ENCODE data around the gene BRI3BP. TPM values are rescaled to one million over a fixed set of nuclear protein-coding genes. Genes with fewer than 3 reads are reported as not detected.
"Not testable (repeated sequence)": the region's sequence is repeated elsewhere in the genome, so short reads cannot be mapped to it uniquely, and the experiment has no call there.

Gene BRI3BP
- total RNA-seq, 3 donors from 2014 or later = 4.3 to 6.7 (median 5.0) TPM

DNA sequence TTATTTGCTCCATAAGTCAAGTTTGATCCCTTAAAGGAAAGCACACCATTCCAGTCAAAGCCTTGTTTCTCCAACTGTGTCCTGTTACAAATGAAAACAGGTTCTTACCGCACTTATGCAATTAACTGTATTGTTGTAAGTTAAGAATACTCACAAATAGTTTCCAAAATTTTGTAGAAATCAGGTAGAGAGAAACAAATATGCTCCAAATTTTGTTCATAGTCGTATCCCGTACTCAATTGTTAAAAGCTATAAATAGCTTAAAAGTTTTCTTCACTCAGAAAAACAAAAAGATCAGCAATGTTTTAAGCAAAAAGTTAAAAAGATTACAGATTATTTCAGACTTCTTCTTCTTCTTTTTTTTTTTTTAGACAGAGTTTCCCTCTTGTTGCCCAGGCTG, 67.8 kb downstream of the BRI3BP start:
- H3K27me3 ChIP-seq = no peaks in the 10 kb centered on the region
- no peaks in the 10 kb centered on the region for H3K36me3 ChIP-seq
- H3K4me3 ChIP-seq = no peak overlapping the region
- H3K4me1 ChIP-seq = peaks cover 0 to 6% of the 10 kb centered on the region in 2 donors
- TF ChIP-seq POLR2AphosphoS5 (IDR thresholded peaks at IDR 0.05) = no peak
- TF ChIP-seq POLR2A (IDR thresholded peaks at IDR 0.05) = no peak
- TF ChIP-seq, protein P1, sequence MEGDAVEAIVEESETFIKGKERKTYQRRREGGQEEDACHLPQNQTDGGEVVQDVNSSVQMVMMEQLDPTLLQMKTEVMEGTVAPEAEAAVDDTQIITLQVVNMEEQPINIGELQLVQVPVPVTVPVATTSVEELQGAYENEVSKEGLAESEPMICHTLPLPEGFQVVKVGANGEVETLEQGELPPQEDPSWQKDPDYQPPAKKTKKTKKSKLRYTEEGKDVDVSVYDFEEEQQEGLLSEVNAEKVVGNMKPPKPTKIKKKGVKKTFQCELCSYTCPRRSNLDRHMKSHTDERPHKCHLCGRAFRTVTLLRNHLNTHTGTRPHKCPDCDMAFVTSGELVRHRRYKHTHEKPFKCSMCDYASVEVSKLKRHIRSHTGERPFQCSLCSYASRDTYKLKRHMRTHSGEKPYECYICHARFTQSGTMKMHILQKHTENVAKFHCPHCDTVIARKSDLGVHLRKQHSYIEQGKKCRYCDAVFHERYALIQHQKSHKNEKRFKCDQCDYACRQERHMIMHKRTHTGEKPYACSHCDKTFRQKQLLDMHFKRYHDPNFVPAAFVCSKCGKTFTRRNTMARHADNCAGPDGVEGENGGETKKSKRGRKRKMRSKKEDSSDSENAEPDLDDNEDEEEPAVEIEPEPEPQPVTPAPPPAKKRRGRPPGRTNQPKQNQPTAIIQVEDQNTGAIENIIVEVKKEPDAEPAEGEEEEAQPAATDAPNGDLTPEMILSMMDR (IDR thresholded peaks at IDR 0.05) = no peak
- intact Hi-C loops (cut with DNase I; ENCODE audit: low total_unique reads) = no loop called here
- H3K9me3 ChIP-seq = no peaks in the 10 kb centered on the region
- H3K27ac ChIP-seq = no peak overlapping the region
- no peak for DNase-seq (ENCODE audit: low spot score in 2 of 2)

DNA sequence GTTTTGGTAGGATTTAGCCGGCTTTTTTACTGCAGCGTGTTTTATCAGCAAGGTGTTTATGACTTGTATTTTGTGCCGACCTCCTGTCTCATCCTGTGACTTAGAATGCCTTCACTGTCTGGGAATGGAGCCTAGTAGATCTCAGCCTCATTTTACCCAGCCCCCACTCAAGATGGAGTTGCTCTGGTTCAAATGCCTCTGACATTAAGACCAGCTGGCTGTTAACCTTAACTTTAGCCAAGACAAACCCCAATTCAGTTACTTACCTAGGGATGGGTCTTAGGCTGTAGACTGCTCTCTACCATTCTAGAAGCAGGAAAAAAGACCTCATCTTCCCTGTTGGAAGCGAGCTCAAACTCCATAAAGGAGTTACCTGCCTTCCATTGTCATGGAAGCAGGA, 70.1 kb downstream of the BRI3BP start:
- H3K4me3 ChIP-seq; H3K27me3 ChIP-seq; H3K9me3 ChIP-seq; H3K36me3 ChIP-seq; intact Hi-C loops (cut with DNase I; ENCODE audit: low total_unique reads); DNase-seq (ENCODE audit: low spot score in 2 of 2); H3K4me1 ChIP-seq; H3K27ac ChIP-seq: not testable (repeated sequence)

DNA sequence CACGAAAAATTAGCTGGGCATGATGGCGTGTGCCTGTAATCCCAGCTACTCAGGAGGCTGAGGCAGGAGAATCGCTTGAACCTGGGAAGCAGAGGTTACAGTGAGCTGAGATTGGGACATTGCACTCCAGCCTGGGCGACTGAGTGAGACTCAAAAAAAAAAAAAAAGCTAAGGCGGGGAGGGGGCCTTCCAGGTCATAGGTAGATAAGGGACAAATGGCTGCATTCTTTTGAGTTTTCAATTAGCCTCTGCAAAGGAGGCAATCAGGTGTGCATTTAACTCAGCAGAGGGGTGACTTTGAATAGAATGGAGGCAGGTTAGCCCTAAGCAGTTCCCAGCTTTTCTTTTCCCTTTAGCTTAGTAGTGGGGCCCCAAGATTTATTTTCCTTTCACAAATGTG, 71.0 kb downstream of the BRI3BP start:
- Histone ChIP-seq H3K9me3 (no peaks in the 10 kb centered on the region), H3K4me1 (peaks cover 0 to 6% of the 10 kb centered on the region in 2 donors), H3K36me3 (no peaks in the 10 kb centered on the region), H3K27ac (no peak overlapping the region), H3K27me3 (no peaks in the 10 kb centered on the region), H3K4me3 (peak overlapping the region in 2 of 3 donors; percentile 86 to 90)
- no peak for DNase-seq (ENCODE audit: low spot score in 2 of 2)
- intact Hi-C loops (cut with DNase I; ENCODE audit: low total_unique reads) = no loop called here
- TF ChIP-seq POLR2AphosphoS5 (IDR thresholded peaks at IDR 0.05) (no peak), POLR2A (IDR thresholded peaks at IDR 0.05) (no peak)
- TF ChIP-seq, protein P1 (IDR thresholded peaks at IDR 0.05) = no peak

DNA sequence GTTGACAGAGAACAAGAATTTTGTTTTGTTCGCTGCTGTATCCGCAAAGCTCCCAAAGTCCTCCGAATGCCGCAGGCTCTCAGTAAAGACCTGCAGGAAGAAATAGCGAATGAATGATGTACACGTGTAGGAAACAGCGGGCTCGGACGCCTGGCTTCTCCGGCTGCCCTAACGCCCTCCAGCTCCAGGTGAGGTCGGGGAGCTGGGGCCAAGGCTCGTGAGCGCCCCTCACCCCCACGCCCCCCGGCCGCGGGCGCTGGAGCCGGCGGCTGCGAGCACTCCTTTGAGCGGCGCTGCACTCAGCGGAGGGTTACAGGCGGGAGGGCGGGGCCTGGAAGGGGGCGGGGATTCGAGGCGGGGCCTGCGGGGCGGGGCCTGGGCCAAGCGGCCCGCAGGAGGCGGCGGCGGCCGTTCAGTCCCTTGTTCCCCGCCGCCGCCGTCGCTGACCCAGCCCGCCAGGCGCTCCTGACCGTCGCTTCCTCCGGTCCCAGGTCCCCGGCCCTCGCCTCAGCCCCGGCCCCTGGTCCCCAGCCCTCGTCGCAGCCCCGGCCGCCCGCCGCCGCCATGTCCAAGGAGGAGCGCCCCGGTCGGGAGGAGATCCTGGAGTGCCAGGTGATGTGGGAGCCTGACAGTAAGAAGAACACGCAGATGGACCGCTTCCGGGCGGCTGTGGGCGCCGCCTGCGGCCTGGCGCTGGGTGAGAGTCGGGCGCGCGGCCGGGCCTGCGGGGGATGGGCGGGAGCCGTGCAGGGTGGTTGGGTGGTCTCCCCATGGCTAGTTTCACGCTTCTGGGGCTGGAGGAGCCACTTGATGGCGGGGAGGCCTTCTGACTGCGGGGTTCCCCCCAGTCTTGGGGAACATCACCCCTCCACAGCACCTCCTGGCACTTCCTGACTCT, 71.8 kb downstream of the BRI3BP start, which contains the start of gene AACS:
Gene AACS, plus strand, starts transcription at position 415 of the 898 bp plus-strand sequence. Its CDS starts 150 bp downstream, at position 565.
- Histone ChIP-seq H3K27ac (peak within 1 kb of the TSS; percentile 62 to 82), H3K36me3 (no peaks in the 10 kb centered on the region), H3K4me3 (peak within 1 kb of the TSS; percentile 86 to 90 (median 89)), H3K9me3 (no peaks in the 10 kb centered on the region), H3K27me3 (no peaks in the 10 kb centered on the region), H3K4me1 (peaks cover 0 to 6% of the 10 kb centered on the region in 2 donors)
- TF ChIP-seq, protein P1 (IDR thresholded peaks at IDR 0.05) = no peak
- peak in 1 of 3 donors; percentile 40 for TF ChIP-seq POLR2AphosphoS5 (IDR thresholded peaks at IDR 0.05)
- no peak for TF ChIP-seq POLR2A (IDR thresholded peaks at IDR 0.05)
- intact Hi-C loops (cut with DNase I; ENCODE audit: low total_unique reads) = no loop called here
- DNase-seq (ENCODE audit: low spot score in 2 of 2) = peak; percentile 51 to 76

DNA sequence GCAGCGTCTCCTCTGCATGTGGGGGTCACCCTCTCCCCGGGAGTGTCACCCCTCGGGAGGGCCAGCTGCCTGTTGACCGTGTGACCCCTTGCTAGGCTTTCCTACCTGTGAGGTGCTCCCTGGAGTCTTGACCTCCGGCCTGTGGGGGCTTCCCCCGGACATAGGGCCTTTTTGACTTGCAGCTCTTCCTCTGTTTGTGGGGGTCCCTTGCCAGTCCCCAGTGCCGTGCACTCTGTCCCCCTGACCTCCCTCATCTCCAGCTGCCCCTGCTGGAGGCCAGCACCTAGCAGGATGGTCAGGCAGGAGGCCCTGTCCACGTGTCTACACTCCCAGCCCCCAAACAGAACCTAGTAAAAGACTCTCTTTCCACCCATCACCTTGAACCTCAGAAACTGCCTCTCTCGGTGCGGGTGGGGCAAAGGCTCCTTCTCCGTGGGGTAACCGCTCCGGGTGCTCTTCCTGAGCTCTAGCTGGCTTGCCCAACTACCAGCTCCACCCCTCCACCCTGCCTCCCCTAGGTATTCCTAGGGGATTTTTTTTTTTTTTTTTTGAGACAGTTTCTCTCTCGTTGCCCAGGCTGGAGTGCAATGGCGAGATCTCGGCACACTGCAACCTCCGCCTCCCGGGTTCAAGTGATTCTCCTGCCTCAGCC, 72.6 kb downstream of the BRI3BP start:
- Histone ChIP-seq H3K27me3 (no peaks in the 10 kb centered on the region), H3K27ac (peak overlapping the region; percentile 62 to 82), H3K36me3 (no peaks in the 10 kb centered on the region), H3K4me1 (peaks cover 0 to 6% of the 10 kb centered on the region in 2 donors), H3K9me3 (no peaks in the 10 kb centered on the region), H3K4me3 (peak overlapping the region; percentile 86 to 90 (median 89))
- intact Hi-C loops (cut with DNase I; ENCODE audit: low total_unique reads) = no loop called here
- TF ChIP-seq POLR2AphosphoS5 (IDR thresholded peaks at IDR 0.05) (no peak), POLR2A (IDR thresholded peaks at IDR 0.05) (no peak)
- TF ChIP-seq, protein P1 (IDR thresholded peaks at IDR 0.05) = no peak
- no peak for DNase-seq (ENCODE audit: low spot score in 2 of 2)
